Stimulated activated CD8-positive, alpha-beta memory T cell treated with anti-CD3 and anti-CD28 coated beads, Interleukin-7, amount 100 ng/mL, for 4 hours (primary cell): ENCODE results near the gene SUPT4H1.

Experiments
- DNase-seq, 2 donors: peaks; one replicate each; pipeline ENCODE4 v3.0.0-alpha.2; 2020; ENCODE audit warnings: low read depth in 2 of 2

SUPT4H1 gene

DNA sequence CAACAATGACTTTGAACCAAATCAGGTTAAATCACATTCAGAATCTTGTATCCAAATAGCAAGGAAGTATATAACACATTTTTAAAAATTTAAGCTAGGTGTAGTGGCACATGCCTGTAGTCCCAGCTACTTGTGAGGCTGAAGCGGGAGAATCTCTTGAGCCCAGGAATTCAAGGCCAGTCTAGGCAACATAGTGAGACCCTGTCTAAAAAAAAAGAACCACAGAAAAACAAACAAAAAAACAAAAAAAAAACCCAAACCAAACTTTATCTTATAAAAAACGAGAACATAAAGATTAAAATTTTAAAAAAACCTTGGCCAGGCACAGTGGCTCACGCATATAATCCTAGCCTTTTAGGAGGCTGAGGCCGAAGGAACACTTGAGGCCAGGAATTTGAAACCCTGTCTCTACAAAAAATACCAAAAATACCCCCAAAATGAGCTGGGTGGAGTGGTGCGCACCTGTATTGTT, 11.6 kb downstream of the SUPT4H1 start:
- no peak for DNase-seq

GRCh38 chr17:58339755-58340404, 12.1 kb downstream of the SUPT4H1 start:
- DNase-seq: no peak

DNA sequence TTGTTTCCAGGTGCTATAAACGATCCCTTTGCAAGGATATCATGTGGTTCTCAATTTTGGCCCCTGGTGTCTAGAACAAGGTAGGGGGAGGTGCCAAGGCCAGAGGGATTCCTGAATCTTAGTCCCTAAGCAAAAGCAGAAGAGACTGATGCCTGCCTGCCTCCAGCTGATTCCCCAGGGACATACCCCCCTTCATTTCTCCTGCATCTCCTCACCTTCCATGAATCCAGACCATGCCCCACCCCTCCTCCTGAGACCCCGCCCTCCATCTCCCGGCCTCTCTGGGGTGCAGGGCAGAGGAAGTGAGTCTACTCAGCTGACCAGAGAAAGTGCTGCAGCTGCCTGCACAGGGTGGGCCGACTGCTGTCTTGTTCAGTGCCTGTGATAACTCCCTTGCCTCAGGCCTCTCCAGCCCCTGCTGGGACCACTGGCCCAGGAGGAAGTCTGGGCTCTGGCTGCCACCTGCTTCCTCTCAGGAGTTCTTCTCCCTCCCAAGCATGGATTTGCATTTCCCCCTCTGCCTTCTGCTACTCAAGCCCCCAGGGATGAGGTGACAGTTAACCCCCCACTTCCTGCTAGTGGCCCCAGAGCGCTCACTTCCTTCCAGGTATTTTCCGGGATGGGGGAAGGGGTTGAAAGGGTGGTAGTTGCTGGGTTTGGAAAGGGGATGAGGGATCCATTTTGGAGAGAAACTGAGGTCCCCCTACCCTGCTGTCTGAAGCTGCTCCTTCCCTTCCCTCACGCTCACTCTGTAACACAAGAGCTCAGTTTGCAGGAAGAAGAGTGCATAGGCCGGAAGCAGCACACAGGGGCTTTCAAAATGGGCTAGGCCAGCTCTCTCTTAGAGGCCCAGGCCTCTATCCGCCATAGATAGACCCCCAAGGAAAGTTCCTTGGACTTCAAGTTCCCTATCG, 12.9 kb downstream of the SUPT4H1 start:
- DNase-seq: peak in 1 of 2 donors; percentile 47

- DNase-seq: no peak
Observed at GRCh38 chr17:58338454-58338840, 13.6 kb downstream of the SUPT4H1 start.

- DNase-seq: peak; percentile 94 to 95
Observed at GRCh38 chr17:58337600-58338453, 14.2 kb downstream of the SUPT4H1 start.

GRCh38 chr17:58337210-58337599, 14.8 kb downstream of the SUPT4H1 start:
- DNase-seq: peak in 1 of 2 donors; percentile 45

GRCh38 chr17:58336456-58337209, 15.4 kb downstream of the SUPT4H1 start:
- no peak for DNase-seq

- DNase-seq: peak in 1 of 2 donors; percentile 52
Observed at GRCh38 chr17:58335779-58336455, 16.1 kb downstream of the SUPT4H1 start.

DNA sequence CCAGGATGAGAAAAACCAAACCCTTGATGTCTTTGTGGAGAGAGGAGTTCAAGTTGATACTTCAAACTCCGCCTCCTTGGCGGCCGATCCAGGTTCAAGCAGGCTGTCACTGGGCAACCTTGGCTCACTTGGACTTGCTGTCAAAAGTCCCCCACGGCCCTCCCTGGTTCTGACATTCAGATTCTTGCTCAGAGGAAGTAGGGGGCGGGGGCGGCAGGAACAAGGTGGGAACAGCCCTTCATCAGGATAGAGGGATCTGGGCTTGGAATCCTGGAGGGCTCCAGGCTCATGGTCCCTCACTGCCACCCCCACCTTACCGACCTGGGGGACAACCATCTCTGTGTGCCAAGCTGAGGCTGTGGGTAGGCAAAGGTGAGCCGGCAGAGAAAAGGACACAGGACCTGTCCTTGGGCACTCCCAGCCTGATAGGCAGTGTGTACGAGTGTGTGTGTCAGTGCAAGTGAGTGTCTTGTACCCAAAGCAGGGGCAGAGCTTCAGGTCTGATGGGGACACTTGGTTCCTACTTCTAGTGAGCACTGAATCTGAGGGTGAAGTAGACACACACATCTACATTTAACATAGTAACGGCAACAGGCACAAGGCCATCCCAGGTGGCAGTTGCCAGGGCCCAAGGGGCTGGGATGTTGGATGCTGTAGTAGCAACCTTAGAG, 16.8 kb downstream of the SUPT4H1 start:
- DNase-seq: peak in 1 of 2 donors; percentile 25

DNA sequence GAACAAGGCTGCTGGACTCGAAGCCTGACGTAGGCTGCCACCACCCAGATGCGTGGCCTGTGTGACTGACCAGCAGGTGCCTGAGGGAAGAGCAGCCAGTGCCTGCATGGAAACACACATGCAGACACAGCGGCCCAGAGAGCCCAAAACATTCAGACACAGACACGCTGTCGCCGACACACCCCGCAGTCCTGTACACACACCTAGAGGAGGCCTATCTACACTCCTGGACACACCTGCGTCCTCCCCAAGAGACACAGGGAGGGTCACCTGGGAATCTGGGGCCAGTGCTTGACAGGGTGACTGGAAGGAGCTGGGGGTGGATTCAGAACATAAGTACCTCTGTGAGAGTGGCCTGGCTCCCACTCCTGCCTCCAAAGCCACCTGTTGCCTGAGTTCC, 17.3 kb downstream of the SUPT4H1 start:
- DNase-seq: no peak

- no peak for DNase-seq
Observed at GRCh38 chr17:58334256-58334655, 17.7 kb downstream of the SUPT4H1 start.

DNA sequence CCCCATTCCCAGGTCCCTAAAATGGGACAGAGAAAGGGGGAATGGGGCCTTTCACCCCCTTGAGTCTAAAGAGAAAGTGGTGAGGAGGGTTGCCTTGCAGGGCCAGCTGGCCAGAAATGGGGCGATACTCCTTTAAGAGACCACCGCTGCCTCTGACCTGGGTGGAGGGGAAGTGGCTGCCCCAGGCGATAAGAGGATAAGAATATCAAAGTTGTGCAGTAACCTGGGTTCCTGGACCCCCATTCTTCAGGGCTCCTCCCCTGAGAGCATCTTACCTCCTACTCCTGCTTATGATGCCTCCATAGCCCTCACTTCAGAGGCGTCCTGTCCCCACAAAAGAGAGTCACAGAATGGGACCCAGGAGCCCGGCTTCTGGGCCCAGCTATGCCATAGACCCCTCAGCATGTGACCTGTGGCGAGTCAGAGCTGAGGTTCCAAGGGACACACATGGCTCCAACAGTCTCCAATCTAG, 18.2 kb downstream of the SUPT4H1 start:
- no peak for DNase-seq

- DNase-seq: peak in 1 of 2 donors; percentile 69
Observed at GRCh38 chr17:58332778-58333735, 18.9 kb downstream of the SUPT4H1 start.

DNA sequence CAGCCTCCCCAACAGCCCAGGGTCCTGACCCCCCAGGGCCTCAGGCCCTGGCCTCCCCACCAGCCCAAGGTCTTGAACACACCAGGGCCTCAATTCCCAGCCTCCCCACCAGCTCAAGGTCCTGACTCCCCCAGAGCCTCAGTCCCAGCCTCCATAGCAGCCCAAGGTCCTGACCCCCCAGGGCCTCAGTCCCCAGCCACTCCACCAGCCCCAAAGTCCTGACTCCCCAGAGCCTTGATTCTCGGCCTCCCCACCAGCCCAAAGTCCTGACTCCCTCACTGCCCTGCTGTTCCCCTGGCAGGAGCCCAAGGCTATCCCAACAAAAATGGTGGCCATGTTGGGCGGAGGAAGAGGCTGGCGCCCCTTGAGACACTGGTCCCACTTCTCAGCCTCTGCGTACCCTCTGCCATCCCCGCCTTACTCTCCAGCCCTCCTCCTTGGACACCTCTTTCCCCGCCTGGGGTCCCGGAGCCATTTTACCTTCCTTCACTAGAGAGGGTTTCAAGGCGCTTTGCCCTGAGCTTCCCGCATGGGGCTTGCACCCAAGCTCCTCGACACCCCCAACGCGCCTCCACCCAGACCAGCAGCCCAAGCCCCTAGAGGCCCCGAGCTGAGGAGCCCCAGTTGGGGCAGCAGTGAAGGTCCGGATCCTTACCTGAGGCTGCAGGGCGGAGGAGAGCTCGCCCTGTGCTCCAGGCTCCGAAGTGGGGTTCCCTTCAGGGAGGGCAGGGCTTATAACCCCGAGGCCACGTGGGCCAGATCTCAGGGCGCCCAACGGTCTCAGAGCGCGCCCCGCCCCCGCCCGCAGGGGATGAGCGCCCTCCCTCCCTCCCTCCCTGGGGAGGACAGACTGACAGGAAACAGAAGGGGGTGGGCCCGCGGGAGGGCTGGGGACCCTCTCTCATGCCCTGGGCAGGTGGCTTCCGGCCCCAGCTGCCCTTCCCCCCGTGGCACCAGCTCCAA, 19.9 kb downstream of the SUPT4H1 start:
- peak; percentile 92 to 94 for DNase-seq

- peak; percentile 79 for DNase-seq
Observed at GRCh38 chr17:58330997-58331814, 20.8 kb downstream of the SUPT4H1 start.

DNA sequence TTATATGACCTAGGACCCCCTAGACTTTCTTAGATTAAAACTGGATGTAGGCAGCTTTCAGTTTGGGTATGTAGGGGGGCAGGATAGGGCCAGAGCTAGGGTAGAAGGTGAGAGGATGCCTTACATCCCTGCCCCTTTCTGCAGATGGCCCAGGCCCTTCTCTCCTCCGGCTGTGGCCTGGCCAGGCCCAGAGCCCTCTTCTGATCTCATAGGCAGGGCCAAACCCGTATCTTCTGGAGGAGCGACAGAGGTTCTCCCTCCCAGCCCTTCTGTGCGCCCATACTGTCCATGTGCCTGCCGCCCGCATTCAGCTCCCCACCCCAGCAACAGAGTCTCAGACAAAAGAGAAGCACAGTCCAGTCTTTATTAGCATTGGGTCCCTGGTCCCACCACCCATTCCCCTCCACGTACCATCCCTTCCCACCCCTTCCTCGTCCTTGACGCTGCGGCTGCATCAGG, 21.4 kb downstream of the SUPT4H1 start:
- DNase-seq: no peak
